GM18505 (cell line): ENCODE measurements around the gene HOXD1.

Source experiments
- ATAC-seq: cut with Tn5 transposase; IDR thresholded peaks from one replicate; pipeline ENCODE4 v1.9.1; 2021; ENCODE audit not compliant: unreplicated experiment
- POLR2A ChIP-seq: IDR thresholded peaks from 4 replicates; pipeline ENCODE4 v1.6.1; 2011; ENCODE audit warnings: borderline replicate concordance; ENCODE audit not compliant: insufficient read depth, insufficient read length; ENCODE audit errors: extremely low read depth

Gene HOXD1

GRCh38 chr2:176187899-176188773 is at the start of gene HOXD1:
Gene HOXD1 (plus strand): TSS chr2:176188668. CDS start chr2:176188802, 134 bp downstream.
- no peak for TF ChIP-seq POLR2A
- no peak for ATAC-seq

DNA sequence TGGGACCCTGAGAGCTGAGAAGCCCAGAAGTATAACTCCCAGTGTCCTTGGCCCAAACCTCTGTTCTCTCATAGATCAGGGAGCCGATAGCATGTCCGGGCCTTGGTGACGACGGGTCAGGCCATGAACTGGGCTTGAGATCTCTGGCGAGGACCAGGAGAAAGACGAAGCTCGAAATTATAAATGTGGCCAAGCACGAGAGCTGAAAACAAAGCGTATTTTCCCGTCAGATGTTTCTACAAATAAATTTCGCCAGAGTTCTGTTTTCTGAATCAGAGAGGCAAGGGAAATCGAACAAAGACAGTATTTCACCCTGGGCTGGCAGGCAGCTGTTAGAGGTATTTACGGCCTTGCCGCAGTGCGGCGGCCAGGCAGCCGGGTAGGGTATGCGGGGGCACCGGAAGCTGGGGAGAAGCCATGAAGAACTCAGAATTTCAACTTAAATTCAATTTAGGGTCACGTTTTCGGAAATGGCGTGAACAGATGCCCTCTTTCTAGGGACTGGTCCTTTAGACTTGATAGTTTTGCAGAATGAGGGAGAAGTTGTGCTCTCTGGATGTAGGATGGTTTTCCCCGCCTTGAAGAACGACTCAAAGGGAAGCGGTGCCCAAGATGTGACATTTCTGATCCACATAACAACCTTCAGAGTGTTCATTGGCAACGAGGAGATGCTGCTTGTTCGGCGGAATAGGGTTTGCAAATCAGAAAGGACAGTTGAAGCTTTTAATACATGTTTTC is 49.4 kb upstream of the HOXD1 start:
- no peak for ATAC-seq
- TF ChIP-seq POLR2A = no peak

DNA sequence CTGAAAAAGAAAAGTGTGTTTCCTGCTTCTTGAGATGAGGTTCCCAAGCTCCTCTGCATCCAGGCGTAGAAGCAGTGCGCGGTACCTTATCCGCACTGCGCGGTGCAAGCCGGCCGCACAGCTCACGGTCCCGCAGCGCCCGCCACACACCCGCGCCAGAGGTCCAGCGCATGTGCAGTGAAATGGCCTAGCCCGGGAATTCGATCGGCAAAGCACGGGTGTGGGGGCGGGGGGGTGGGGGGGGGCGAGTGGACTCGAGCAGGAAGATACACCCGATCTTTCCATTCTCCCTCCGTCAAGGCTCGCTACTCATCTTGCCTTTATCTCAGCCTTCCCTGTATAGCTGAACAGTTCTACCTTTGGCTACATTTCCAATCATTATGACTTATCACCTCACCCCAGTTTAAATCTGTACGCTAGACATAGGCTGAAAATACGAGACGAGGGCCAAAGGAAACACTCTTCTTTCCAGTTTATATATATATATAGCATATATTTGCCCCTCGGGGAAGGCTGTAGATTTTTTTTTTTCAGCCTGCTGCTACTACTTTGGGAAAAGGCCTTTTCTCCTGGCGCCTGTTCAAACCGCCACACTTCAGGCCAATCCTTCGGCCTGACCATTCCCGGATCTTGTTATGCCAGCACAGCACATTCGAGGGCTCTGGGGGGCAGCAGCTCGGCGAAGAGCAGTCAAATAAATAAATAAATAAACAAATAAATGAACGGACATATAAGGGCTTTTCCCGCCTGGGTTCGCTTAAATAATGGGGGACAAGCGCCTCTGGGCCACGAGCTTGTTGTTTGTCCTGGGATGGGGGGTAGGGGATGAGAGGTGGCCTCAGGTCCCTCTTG is 48.6 kb upstream of the HOXD1 start:
- no peak for TF ChIP-seq POLR2A
- ATAC-seq = no peak

DNA sequence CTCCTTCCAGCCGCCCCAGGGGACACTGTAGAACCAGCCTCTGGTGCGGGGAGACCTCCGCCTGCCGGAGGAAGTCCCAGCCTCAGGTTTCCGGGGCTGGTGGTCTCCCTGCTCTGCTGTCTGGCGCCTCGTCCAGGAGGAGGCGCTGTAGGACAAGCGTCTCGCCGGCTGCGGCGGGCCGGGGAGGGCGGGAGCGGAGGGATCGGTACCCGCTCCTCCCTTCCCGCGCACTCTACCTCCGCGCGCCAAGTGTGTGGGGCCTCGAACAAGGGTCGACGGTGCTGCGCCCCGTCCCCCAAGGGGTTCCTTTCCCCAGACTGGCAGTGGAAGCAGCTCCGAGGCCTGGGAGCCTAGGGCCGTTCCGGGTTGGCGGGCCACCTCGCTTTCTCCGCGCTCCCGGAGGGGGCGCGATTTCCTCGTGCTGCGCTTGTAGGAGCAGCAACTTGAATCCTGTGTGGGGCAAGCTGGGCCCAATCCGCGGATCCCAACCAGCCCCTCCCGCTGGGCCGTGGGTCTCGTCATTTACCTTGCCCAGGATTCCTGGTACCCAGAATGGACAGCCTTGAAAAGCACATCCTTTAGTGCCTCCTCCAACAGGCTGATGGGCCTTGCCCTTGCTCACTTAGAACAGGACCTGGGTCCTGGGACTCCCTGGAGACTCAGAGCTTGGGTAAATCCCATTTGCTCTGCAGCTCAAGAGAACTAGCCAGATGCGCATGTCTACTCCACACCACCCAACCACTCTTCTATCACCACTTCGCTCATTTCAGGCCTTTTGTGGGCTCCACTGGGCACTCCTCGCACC is 47.8 kb upstream of the HOXD1 start:
- TF ChIP-seq POLR2A = no peak
- ATAC-seq = peak; percentile 92

GRCh38 chr2:176142281-176142680 is 46.2 kb upstream of the HOXD1 start:
- ATAC-seq = no peak
- TF ChIP-seq POLR2A = no peak

- ATAC-seq = no peak
- no peak for TF ChIP-seq POLR2A
Measured at GRCh38 chr2:176145085-176145969, 43.1 kb upstream of the HOXD1 start.

DNA sequence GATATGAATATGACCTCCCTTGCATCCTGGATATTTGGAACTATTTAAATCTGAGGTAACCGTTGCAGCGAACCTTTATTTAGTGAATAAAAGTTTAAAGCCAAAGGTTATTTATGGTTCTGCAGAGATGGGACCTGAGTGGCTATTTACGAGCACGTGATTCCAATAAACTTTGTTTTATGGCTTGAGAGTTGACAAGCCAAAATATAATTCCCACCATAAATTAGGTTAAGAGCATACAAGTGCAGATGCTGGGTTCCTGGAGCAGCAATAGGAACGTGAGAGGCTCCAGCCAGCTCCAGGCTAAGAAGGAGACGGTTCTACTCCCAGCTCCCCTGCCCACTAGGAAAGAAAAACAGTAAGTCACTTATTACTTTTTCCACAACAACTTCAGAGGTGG is 42.4 kb upstream of the HOXD1 start:
- no peak for ATAC-seq

GRCh38 chr2:176146645-176147044 is 41.8 kb upstream of the HOXD1 start:
- no peak for TF ChIP-seq POLR2A
- no peak for ATAC-seq

More for the DNA sequence above, 42.4 kb upstream of the HOXD1 start:
- no peak for TF ChIP-seq POLR2A

DNA sequence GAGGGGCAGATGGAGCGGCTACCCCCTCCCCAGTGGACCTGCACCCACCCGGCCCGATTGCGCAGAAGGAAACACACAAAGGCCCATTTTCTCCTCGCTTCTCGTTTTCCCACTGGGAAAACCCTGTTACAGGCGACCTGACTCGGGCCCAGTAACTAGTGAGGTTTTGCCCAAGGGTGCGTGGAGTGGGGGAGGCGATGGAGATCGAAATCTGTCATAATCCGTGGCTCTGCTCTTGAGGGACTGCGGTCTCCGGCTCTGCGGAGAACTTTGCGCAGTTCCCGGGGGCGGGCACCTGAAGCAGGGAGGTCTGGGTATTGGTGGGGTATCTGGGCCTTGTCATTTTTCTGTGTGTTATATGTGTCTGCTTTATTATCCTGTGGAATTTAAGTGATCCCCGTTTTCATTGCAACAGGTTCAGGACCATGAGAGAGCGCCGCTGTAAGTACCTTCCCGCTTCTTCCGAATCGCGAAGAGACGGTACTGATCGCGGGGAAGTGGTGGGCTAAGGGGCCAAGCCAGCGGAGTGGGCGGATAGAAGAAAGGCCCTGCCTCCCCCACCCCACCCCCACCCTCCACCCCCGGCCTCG is 41.2 kb upstream of the HOXD1 start:
- no peak for ATAC-seq
- no peak for TF ChIP-seq POLR2A

- ATAC-seq = no peak
- TF ChIP-seq POLR2A = no peak
Measured at GRCh38 chr2:176147800-176148496, 40.5 kb upstream of the HOXD1 start.
